Kidney epithelial cell (primary cell): ENCODE data around the gene RUNX1. TPM values are rescaled to one million over a fixed set of nuclear protein-coding genes. Genes with fewer than 3 reads are reported as not detected.

Source experiments
- DNase-seq: peaks from one replicate; pipeline ENCODE4 v3.0.0-alpha.2; 2010; ENCODE audit warnings: low read depth
- H3K27me3 ChIP-seq: 2 replicates; pipeline ENCODE4 v1.6.0; 2011; ENCODE audit warnings: low read length; ENCODE audit not compliant: control insufficient read depth, insufficient read depth
- H3K36me3 ChIP-seq: 2 replicates; pipeline ENCODE4 v1.5.1; 2011; ENCODE audit warnings: low read length; ENCODE audit not compliant: control insufficient read depth, insufficient read depth
- H3K4me3 ChIP-seq: 2 replicates; pipeline ENCODE4 v1.5.1; 2011; ENCODE audit warnings: low read depth, mild to moderate bottlenecking, control low read depth, low read length
- total RNA-seq: library from RNA; depleted of rRNA; stranded (reverse); fragments of >200 nt; gene quantifications from 2 replicates; pipeline ENCODE4 v1.2.3, GENCODE V29; 2015
- TF ChIP-seq, protein P1 (sequence below): IDR thresholded peaks from 2 replicates; pipeline ENCODE4 v1.5.1; 2011; ENCODE audit warnings: mild to moderate bottlenecking, moderate library complexity, low read length, control low read depth, inconsistent platforms; ENCODE audit not compliant: insufficient read depth, poor library complexity, severe bottlenecking

RUNX1 gene
- total RNA-seq, 1 donor from 2014 or later, result 43.0 TPM

DNA sequence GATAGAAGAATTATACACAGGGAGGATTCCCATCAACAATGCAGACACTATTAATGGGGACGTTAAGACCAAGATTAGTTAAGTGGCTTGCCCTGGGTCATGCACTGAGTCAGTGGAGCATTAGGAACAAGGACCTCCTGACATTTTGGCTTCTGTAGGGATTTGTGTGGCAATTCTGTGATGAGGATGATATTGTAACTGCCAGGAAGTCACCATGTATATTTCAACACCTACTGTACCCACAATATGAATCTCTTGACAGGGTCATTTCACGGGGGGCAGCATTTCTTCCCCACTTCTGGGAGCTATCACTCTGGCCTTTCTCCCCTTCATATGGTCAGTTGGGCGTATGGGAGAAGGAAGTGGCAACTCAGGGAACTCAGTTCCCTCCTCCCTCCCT, 134.9 kb downstream of the RUNX1 start:
- DNase-seq, result no peak
- no peak overlapping the region for H3K4me3 ChIP-seq
- H3K36me3 ChIP-seq, result no peaks in the 10 kb centered on the region
- no peaks in the 10 kb centered on the region for H3K27me3 ChIP-seq
- TF ChIP-seq, protein P1, sequence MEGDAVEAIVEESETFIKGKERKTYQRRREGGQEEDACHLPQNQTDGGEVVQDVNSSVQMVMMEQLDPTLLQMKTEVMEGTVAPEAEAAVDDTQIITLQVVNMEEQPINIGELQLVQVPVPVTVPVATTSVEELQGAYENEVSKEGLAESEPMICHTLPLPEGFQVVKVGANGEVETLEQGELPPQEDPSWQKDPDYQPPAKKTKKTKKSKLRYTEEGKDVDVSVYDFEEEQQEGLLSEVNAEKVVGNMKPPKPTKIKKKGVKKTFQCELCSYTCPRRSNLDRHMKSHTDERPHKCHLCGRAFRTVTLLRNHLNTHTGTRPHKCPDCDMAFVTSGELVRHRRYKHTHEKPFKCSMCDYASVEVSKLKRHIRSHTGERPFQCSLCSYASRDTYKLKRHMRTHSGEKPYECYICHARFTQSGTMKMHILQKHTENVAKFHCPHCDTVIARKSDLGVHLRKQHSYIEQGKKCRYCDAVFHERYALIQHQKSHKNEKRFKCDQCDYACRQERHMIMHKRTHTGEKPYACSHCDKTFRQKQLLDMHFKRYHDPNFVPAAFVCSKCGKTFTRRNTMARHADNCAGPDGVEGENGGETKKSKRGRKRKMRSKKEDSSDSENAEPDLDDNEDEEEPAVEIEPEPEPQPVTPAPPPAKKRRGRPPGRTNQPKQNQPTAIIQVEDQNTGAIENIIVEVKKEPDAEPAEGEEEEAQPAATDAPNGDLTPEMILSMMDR, result no peak

DNA sequence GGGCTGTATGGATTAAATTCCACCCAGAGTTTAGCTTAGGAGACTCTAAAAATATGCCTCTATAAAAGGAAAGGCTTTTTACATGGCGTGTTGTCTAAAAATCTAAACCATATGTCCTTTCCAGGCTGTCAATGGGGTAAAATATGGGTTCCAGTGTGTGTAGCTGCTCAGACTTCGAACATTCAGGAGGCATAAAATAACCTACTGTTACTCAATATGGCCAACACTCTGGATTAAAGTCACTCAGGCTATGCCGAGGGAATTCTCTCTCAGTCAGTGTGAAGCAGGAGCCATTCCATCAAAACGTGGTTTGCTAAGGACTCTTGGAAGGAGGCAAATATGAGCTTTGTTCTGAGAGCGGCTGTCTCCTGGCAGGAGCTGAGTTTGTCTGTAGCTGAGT, 135.3 kb downstream of the RUNX1 start:
- Histone ChIP-seq H3K36me3 (peaks cover 1% of the 10 kb centered on the region), H3K27me3 (no peaks in the 10 kb centered on the region), H3K4me3 (no peak overlapping the region)
- no peak for DNase-seq
- TF ChIP-seq, protein P1, result no peak

GRCh38 chr21:34912022-34912945, 136.8 kb downstream of the RUNX1 start:
- Histone ChIP-seq H3K36me3 (peaks cover 1% of the 10 kb centered on the region), H3K27me3 (no peaks in the 10 kb centered on the region), H3K4me3 (no peak overlapping the region)
- TF ChIP-seq, protein P1, result no peak
- no peak for DNase-seq

GRCh38 chr21:34911360-34911759, 137.7 kb downstream of the RUNX1 start:
- TF ChIP-seq, protein P1, result no peak
- Histone ChIP-seq H3K36me3 (peaks cover 1% of the 10 kb centered on the region), H3K4me3 (no peak overlapping the region), H3K27me3 (no peaks in the 10 kb centered on the region)
- no peak for DNase-seq

- DNase-seq, result no peak
- Histone ChIP-seq H3K4me3 (no peak overlapping the region), H3K27me3 (no peaks in the 10 kb centered on the region), H3K36me3 (peaks cover 1% of the 10 kb centered on the region)
- TF ChIP-seq, protein P1, result no peak
Measured at GRCh38 chr21:34910396-34910795, 138.7 kb downstream of the RUNX1 start.
